HG03469 (cell line): Measurements from ENCODE around the gene TIMP2.
"Not testable (repeated sequence)": the region's sequence is repeated elsewhere in the genome, so short reads cannot be mapped to it uniquely, and the experiment has no call there.

ENCODE experiments used
- ATAC-seq: cut with Tn5 transposase; IDR thresholded peaks from one replicate; pipeline ENCODE4 v1.9.1; 2021; ENCODE audit warnings: mild to moderate bottlenecking, moderate library complexity, moderate number of reproducible peaks; ENCODE audit not compliant: unreplicated experiment

Gene TIMP2

DNA sequence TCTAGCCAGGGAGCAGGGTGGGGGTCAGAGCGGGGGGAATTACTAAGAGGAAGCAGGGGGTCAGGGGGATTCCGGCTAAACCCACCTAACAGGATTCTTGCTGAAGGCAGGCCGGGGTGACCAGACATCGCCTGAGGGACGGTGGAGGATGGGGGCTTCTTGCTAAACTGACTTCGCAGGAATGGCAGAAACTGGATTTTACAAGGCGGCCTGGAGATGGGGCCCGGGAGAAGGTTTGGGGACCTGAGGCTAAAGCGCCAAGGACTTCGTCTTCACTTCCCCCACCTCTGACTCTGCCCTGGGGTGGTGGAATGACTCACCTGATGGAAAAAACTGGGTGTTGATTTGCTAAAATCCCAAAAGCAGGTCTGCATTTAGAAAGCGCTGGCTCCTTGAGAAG is 31.1 kb upstream of the TIMP2 start:
- no peak for ATAC-seq

DNA sequence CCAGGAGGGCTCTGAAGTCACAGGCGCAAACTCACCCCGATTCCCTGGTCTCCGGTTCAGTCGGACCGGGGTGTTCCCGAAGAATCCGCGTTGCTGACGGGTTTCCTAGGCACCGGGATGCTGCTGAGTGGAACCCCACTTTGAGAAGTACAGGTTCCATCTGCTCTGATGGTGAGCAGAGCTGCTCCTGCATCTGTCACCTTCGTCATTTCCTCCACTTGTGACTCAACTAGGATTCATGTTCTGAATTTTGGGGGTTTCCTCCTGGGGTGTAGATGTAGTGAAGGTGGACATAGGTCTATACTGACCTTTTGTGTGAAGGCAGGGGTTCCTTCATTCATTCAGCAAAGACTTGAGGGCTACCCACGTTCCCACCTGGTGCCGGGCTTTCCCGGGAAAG is 29.5 kb upstream of the TIMP2 start:
- no peak for ATAC-seq

DNA sequence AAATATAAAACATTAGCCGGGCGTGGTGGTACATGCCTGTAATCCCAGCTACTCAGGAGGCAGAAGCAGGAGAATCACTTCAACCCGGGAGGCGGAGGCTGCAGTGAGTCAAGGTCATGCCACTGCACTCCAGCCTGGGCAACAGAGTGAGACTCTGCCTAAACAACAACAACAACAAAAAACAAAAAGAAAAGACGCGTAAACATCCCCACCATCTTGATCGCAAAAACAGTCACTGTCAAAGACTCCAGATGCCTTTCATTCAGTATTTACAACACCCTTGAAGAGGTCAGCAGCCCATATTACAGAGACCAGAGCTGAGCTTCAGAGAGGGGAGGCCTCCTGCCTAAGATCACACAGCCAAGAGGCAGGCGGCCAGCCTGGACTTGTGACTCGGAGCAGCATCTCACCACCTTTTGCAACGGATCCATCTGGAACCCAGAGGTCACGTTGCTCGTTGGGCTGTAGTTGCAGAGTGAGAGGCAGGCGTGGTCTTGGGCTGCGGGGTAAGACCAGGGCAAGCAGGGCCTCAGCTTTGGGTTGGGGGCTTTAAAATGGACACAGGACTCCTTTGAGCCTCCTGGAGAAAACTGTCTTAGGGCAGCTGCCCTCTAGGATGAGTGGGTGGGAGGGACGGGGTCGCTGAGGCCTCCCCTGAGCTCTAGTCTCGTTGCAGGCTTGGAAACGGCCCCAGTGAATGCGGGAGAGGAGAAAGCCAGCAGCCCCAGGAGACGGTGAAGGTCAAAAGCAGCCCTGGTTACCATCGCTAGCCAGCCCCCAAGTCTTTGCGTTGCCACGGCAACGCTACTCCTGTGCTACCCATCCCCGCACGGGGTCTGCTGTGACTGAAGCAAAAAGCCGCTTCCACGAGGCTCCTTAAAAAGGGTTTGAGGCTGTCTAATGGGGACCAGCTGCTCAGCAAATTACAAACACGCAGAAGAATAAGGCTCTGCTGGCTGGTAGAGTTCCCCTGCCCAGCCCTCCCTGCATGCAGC is 28.5 kb upstream of the TIMP2 start:
- ATAC-seq = no peak

DNA sequence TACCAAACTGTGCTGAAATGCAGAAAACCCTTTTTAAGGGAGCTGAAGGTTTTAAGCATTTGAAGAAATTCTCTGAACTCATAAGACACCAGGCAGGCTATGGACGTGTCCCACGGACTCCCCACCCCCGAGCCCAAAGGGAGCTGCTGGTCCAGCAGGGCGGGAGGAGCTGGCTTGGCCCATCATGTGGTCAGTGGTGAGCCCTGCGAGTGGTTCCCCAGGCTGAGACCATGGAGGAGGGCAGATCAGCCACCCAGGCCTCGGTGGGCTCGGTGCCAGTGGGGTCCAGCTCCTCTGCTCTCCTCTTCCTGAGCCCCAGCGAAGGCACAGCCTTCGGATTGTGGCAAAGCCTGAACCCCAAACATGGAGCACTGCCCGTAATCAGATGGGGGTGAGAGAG is 27.5 kb upstream of the TIMP2 start:
- no peak for ATAC-seq

DNA sequence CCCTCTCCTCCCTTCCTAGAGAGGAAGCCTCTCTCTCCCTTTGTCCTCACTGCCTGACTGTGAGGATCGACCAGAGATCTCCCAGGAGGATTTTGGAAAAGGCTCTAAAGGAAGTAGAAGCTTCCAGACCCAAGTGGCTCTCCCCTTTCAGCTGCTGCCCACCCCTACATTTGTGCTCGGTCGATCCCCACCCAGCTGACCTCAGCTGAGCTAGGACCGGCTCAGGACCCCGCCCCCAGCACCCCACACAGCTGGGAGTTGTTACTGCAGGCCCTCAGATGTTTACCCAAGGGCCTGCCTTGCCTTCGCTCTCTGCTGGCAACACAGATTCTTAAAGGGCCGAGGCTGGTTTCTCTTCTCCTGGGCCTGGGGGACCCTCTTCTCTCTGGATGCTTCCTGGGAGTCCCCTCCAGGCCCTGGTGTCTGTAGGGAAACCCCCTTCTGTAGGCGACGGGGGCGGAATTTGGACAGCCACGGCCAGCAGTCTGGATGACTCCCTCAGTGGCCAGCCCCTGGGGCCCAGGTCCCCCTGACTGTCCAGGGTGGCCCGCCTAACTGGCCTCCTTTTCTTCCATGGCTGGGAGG is 26.9 kb upstream of the TIMP2 start:
- ATAC-seq = no peak

DNA sequence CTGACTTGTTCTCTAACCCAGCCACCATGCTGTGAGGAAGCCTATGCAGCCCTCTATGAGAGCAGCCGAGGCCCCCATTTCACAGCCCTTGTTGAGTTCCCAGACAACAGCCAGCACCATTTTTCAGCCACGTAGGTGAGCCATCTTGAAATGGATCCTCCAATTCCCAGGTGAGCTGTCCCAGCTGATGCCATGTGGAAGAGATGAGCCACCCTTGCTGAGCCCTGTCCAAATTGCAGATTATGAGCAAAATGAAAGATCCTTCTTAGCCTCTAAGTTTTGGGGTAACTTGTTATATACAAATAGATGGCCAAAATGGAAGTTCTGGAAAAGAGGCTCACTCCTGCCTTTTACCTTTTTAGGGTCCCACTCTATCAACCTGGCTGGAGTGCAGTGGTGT is 25.7 kb upstream of the TIMP2 start:
- ATAC-seq = no peak

DNA sequence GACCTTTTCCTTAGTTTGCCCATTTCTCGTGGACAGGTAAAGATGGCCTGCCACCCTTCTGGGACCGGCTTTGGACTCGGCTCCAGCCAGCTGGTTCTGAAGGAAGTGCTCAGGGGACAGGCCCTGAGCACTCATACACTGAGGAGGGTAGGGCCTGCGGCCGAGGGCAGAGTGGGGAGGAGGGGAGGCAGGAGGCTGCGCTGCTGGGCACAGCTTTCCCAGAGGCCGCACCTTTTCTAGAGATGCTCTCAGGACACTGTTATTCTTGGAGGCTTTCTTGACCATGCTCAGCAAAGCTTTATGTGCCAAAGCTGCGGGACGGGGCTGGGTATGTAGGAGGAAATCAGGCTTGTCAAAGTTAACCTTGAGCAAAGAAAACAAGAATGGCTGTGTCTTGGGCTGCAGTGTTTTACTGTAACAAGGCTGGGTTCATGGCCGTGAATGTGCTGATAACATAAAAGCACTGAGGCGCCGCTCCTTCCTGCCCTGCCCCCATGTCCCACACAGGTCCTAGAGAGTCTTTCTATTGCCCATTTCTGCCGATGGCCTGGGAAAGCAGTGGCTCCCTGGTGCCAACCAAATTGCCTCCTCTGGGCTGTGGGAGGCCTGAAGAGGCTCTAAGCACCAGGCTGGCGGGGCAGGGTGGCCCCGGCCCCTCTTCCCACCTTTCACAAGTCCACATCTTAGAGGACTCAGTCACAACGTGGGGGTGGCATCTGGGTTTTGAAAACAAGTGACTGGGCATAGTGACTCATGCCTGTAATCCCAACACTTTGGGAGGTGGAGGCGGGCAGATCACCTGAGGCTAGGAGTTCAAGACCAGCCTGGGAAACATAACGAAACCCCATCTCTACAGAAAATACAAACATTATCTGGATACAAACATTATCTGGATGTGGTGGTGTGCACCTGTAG is 22.3 kb upstream of the TIMP2 start:
- ATAC-seq = no peak

DNA sequence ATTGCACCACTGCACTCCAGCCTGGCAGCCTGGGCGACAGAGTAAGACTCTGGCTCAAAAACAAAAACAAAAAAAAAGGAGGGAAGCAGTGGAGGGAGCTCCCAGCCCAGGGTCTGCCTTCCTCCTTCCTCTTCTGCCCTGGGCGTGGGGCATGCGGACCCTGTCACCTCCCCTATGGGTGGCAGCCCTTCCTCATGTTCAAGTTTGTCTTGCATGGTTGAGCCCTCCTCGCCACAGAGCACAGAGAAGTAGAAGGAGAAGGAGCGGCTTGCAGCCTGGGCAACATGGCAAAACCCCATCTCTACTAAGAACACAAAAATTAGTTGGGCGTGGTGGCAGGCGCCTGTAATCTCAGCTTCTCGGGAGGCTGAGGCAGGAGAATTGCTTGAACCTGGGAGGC is 21.4 kb upstream of the TIMP2 start:
- no peak for ATAC-seq

DNA sequence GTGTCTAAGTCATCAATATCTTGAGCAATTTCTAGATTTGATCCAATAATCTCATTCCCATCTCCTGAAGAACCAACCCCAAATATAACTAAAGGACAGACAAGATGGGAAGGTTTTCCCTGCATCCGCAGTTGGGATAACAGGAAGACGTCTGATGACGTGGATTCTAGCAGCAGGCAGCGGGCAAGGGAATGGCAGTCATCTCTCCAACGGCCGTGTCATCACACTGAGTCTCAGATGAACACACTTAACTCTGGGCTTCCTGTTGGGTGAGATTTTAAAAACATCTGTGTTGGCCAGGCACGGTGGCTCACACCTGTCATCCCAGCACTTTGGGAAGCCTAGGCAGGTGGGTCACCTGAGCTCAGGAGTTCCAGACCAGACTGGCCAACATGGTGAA is 20.9 kb upstream of the TIMP2 start:
- ATAC-seq = no peak

DNA sequence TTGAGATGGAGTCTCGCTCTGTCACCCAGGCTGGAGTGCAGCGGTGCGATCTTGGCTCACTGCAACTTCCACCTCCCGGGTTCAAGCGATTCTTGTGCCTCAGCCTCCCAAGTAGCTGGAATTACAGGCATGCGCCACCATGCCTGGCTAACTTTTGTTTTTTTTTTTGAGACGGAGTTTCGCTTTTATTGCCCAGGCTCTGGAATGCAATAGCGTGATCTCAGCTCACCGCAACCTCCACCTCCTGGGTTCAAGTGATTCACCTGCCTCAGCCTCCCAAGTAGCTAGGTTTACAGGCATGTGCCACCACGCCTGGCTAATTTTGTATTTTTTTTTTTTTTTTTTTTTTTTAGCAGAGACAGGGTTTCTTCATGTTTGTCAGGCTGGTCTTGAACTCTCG is 20.3 kb upstream of the TIMP2 start:
- ATAC-seq = not testable (repeated sequence)

DNA sequence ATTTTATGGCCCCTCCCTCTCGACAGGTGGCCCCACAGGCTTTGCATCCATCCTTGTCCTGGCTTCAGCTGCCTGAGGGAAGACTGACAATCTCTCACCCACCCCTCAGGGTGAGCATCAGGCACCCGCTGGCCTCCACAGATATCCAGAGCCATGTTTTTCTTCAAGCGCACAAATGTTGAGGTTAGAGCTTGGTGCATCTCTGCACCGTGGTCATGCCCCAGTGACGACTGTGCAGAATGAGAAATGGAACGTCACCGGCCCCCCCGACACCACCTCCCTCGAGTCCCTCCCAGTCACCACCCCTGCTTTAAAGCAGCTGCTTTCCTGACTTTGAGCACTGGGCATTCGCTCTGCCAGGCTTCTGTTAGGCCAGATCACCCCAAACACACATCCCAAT is 19.8 kb upstream of the TIMP2 start:
- no peak for ATAC-seq

DNA sequence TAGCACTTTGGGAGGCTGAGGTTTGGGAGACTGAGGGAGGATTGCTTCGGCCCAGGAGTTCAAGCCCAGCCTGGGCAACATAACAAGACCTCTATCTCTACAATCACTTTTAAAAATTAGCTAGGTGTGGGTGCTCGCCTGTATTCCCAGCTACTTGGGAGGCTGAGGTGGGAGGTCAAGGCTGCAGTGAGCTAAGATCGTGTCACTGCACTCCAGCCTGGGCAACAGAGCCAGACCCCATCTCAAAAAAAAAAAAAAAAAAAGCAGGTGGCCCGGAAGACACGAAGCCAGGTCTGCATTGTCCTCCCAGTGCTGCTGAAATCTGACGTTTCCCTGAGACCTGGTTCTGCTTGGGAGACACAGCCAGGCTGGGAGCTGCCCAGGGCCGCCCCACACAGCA is 18.8 kb upstream of the TIMP2 start:
- no peak for ATAC-seq

DNA sequence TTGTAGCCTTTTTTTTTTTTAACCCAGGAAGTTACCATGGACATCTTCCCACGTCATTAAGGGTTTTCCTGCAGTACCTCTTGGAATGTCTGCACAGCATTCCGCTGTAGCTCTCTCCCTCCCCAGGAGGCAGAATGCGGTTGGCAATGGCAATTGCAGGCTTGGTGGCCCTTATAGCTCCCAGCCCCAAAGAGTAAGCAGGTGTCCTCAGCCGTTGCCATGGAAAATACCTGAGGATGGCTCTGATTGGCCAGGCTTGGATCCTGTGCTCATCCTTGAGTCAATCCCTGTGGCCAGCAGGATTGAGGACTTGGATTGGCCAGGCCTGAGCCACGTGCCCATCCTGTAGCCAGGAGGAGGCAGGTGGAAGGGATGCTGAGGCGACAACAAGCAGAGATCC is 15.5 kb upstream of the TIMP2 start:
- ATAC-seq = no peak

DNA sequence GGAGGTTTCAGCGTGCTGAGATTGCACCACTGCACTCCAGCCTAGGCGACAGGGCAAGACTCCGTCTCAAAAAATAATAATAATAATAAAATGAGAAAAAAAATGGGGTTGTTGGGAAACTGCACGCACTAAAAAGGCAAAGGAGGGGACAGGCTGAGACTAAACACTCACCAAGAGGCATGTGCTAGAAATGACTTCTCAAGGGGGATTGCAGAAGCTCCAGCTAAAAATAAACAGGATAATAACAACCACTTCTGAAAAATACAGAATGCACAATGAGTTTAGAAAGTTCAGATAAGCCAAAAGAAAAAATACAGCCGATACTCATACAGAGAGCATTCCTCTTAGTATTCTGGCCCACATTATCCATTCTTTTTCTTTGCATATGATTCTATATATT is 15.1 kb upstream of the TIMP2 start:
- no peak for ATAC-seq

DNA sequence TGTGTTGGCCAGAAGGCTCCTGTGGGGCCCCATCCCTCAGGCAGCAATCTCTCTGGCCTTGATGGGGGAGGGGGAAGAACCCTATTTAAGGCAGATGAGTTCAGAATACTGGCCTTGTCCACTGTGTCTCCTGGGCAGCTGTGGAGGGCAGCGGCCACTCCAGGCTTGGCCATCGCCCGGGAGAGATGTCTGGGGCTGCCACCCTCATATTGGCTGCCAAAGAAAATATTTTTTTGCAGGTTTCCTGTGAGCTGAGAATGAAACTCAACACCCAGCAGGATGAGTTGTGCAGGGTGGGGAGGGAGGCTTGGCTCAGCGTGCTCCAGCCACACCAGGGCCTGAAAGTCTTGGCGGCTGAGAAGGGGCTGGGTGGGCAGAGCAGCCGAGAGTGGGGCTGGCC is 14.4 kb upstream of the TIMP2 start:
- no peak for ATAC-seq

DNA sequence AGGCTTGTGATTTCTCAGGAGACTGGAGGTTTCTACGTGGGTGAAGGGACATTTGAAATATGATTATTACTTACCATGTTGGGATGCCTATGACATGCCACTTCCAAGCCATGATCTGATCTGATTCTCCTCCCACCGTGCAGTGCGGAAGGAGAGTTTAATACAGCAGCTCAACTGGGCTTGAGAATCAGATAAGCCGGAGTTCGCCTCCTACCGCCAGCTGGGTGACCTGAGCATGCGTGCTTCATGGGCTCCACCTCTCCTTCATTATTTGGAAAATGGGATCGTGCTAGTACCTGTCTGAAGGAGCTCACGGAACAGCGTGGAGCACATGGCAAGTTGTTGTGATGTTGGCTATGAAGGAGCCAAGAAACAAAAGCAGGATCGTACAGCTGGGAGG is 12.4 kb upstream of the TIMP2 start:
- no peak for ATAC-seq

DNA sequence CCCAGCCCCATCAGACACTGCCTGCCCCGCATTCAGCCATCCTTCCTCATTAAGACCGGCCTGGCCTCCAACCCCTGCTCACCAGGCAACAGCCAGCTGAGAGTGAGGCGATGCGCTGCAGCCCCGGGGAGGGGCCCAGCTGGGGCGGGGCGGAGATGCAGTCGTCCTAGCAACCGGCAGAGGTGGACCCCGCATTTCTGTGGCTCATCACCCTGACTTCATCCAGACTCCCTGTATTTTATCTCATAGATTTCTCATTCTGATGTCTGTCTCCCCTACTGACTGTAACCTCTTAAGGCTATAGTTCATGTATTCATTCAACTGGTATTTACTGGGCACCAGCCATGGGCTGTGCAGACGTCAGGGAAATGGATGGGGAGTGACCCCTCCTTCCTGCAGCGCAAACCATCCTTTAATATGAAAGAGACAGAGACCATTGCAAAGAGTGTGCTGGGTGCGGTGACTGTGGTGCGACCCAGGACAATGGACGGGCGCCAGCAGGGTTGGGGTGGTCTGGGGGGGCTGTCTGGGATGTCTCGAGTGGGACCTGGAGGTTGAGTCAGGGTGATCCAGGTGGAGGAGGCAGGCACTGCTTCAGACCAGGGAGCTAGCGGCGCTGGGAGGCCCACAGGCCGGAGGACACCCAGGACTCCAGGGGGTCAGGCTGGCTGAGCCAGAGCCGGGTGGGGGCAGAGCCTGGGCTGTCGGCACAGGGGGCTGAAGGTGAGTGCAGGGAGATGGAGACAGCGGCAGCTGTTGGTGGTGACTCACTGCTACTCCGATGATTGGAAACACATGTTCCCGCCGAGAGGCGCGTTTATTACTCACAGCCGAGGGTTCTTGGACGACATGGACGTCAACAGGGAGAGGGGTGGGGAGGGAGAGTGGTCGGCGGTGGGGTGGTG is 10.5 kb upstream of the TIMP2 start:
- ATAC-seq = no peak

DNA sequence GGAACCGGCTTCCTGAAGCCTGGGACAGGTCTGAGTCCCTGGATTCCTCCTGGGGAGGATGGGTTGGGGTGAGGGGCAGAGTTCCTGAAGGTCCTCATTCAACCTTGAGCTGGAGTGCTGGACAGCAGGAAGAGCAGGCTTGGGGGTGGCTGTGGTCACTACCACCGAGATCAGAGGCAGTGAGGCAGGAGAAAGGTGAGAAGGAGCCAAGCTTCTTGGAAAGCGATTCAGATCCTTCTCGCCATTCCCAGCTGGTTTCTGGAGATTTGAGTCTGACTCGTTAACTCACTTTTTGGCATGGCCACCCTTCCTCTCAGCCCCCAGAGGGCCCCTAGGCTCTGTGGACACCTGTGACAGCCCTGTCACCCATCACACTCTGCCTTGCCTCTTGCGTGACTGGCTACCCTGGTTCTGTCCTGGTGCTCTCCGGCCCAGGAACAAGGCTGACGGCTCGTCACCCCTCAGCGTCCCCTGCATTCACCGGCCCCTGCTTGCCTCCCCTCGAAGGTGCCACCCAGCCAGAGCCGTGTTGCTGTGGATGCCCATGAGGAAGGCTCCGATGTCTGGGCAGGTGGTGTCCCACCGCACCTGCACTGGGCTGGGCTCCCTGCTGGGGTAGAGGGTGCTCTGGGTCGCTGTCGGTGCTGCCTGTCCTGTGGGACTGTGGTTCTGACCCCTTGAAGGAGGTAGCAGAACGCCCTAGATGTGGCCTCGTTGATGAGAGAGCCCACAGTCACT is 9.7 kb upstream of the TIMP2 start:
- no peak for ATAC-seq

DNA sequence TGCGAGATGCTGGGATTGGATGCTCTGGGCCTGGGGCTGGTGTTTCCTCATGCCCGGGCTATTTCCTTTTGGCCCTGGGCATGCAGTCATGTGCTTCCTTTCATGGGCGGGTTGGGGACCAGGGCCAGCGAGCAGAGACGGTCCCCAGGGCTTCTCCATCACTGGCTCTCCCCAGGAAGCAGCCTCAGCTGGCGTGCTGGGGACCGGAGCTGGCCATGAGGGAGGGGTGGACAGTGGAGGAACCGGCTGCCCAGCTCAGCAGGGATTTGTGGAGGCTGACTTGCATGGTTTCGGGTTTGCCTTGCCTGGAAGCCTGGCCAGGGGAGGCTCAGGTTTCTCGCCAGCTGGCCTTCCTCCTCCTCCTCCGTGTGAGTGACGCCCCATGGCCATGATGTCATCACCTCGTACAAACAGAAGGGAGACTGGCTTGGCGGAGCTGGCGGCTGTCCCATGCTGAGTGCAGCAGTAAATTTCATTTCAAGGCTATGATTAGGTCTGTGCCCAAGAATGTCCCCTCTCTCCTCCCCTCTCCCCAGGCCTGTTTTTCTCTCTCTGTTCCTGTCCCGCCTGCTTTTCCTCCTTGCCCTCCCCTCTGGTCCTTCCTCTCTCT is 8.9 kb upstream of the TIMP2 start:
- ATAC-seq = no peak
